Measurements from ENCODE around the gene L1TD1.

- TF ChIP-seq CTCF (IDR thresholded peaks at IDR 0.05; ENCODE audit: low read depth, low read length, poor library complexity, severe bottlenecking) = no peak
- no peak for TF ChIP-seq EZH2phosphoT487 (IDR thresholded peaks at IDR 0.05; ENCODE audit: borderline replicate concordance, low read length)
Observed at GRCh38 chr1:62235576-62235975, 40.9 kb downstream of the L1TD1 start.

All from DOHH2 (cell line).